Neural cell (in vitro differentiated cells): Measurements from ENCODE around the gene MCC. TPM values are rescaled to one million over a fixed set of nuclear protein-coding genes. Genes with fewer than 3 reads are reported as not detected.

Source experiments
- H2AFZ ChIP-seq: fragments of 200-600, 300-800 bp; sonication (generic), shearing (Covaris generic); 2 replicates; pipeline ENCODE4 v1.6.0; 2014; ENCODE audit warnings: low read depth, mild to moderate bottlenecking, antibody characterized with exemption, low read length, moderate library complexity
- H3F3A ChIP-seq: fragments of 200-600 bp; shearing (Covaris generic); 2 replicates; pipeline ENCODE4 v1.6.1; 2016; ENCODE audit warnings: mild to moderate bottlenecking, moderate library complexity, mixed read lengths, antibody characterized with exemption, low read length; ENCODE audit not compliant: insufficient read depth, poor library complexity, severe bottlenecking
- H3K27ac ChIP-seq: fragments of 200-600, 300-800 bp; sonication (generic), shearing (Covaris generic); 2 replicates; pipeline ENCODE4 v1.5.1; 2014; ENCODE audit warnings: mild to moderate bottlenecking, low read length, moderate library complexity
- H3K27me3 ChIP-seq: fragments of 300-800, 200-600 bp; sonication (generic), shearing (Covaris generic); 2 replicates; pipeline ENCODE4 v1.6.0; 2014; ENCODE audit warnings: mild to moderate bottlenecking, low read depth, low read length, moderate library complexity; ENCODE audit not compliant: insufficient read depth
- H3K36me3 ChIP-seq: fragments of 300-800, 200-600 bp; sonication (generic), shearing (Covaris generic); 2 replicates; pipeline ENCODE4 v1.5.1; 2014; ENCODE audit warnings: mild to moderate bottlenecking, antibody characterized with exemption, low read length, moderate library complexity; ENCODE audit not compliant: insufficient read depth
- H3K4me2 ChIP-seq: fragments of 300-800, 200-600 bp; sonication (generic), shearing (Covaris generic); 2 replicates; pipeline ENCODE4 v1.6.0; 2014; ENCODE audit warnings: mild to moderate bottlenecking, low read length
- H3K4me3 ChIP-seq: fragments of 300-800, 200-600 bp; sonication (generic), shearing (Covaris generic); 2 replicates; pipeline ENCODE4 v1.5.1; 2014; ENCODE audit warnings: mild to moderate bottlenecking, low read length, moderate library complexity
- H3K79me2 ChIP-seq: fragments of 200-600 bp; shearing (Covaris generic); replicated peaks from 2 replicates; pipeline ENCODE4 v1.6.0; 2014; ENCODE audit warnings: mild to moderate bottlenecking, low read length, moderate library complexity; ENCODE audit not compliant: insufficient read depth
- H3K9ac ChIP-seq: fragments of 300-800, 200-600 bp; sonication (generic), shearing (Covaris generic); 2 replicates; pipeline ENCODE4 v1.6.1; 2016; ENCODE audit warnings: mild to moderate bottlenecking, low read length, mixed read lengths
- H3K9me2 ChIP-seq: fragments of 200-600 bp; shearing (Covaris generic); 2 replicates; pipeline ENCODE4 v1.6.1; 2016; ENCODE audit warnings: mild to moderate bottlenecking, low read length, mixed read lengths; ENCODE audit not compliant: insufficient read depth
- H3K9me3 ChIP-seq: fragments of 200-600, 300-800 bp; sonication (generic), shearing (Covaris generic); 2 replicates; pipeline ENCODE4 v1.6.1; 2016; ENCODE audit warnings: mild to moderate bottlenecking, mixed run types, low read length, moderate library complexity, mixed read lengths
- H4K20me1 ChIP-seq: fragments of 200-600 bp; shearing (Covaris generic); 2 replicates; pipeline ENCODE4 v1.6.1; 2016; ENCODE audit warnings: mild to moderate bottlenecking, mixed run types; ENCODE audit not compliant: insufficient read depth
- CTCF ChIP-seq: fragments of 450-650 bp; IDR thresholded peaks from 2 replicates; pipeline ENCODE4 v1.5.1; 2014; ENCODE audit warnings: antibody characterized with exemption, mild to moderate bottlenecking, moderate library complexity; ENCODE audit not compliant: poor library complexity, severe bottlenecking
- EP300 ChIP-seq: fragments of 450-650 bp; conservative IDR thresholded peaks from 2 replicates; pipeline ENCODE4 v1.6.1; 2014; ENCODE audit warnings: antibody characterized with exemption, mild to moderate bottlenecking, moderate library complexity; ENCODE audit not compliant: poor library complexity, severe bottlenecking
- EZH2 ChIP-seq: fragments of 200-600, 300-800 bp; shearing (Covaris generic), sonication (generic); IDR thresholded peaks from 2 replicates; pipeline ENCODE4 v1.6.1; 2014; ENCODE audit warnings: antibody characterized with exemption, low read length, borderline replicate concordance, mild to moderate bottlenecking; ENCODE audit not compliant: insufficient read depth, poor library complexity, severe bottlenecking
- MXI1 ChIP-seq: fragments of 450-650 bp; conservative IDR thresholded peaks from 2 replicates; pipeline ENCODE4 v1.6.1; 2014; ENCODE audit warnings: antibody characterized with exemption, mild to moderate bottlenecking; ENCODE audit not compliant: poor library complexity, severe bottlenecking
- POLR2AphosphoS5 ChIP-seq: IDR thresholded peaks from 2 replicates; pipeline ENCODE4 v1.6.1; 2012
- RAD21 ChIP-seq: fragments of 450-650 bp; conservative IDR thresholded peaks from 2 replicates; pipeline ENCODE4 v1.6.1; 2014; ENCODE audit warnings: antibody characterized with exemption, mild to moderate bottlenecking, moderate library complexity
- REST ChIP-seq: IDR thresholded peaks from 2 replicates; pipeline ENCODE4 v1.6.1; 2012; ENCODE audit warnings: borderline replicate concordance
- SMC3 ChIP-seq: fragments of 450-650 bp; conservative IDR thresholded peaks from 2 replicates; pipeline ENCODE4 v1.6.1; 2014; ENCODE audit warnings: antibody characterized with exemption, mild to moderate bottlenecking, moderate library complexity; ENCODE audit not compliant: poor library complexity
- TAF1 ChIP-seq: IDR thresholded peaks from 2 replicates; pipeline ENCODE4 v1.6.1; 2012; ENCODE audit warnings: low read depth
- polyA plus RNA-seq: library from polyadenylated mRNA; depleted of rRNA; stranded (reverse); fragments of >200 nt; gene quantifications from 2 replicates; pipeline ENCODE4 v1.2.3, GENCODE V29; 2014

The MCC gene
- polyA plus RNA-seq, 1 donor from 2014 or later: 2.2 TPM

- TF ChIP-seq SMC3 (no peak), POLR2AphosphoS5 (no peak), EP300 (no peak)
- Histone ChIP-seq H4K20me1 (no peaks in the 10 kb centered on the region), H3K4me2 (no peak overlapping the region), H3K79me2 (no peaks in the 10 kb centered on the region), H3K4me3 (no peak overlapping the region), H3K9ac (no peak overlapping the region), H2AFZ (no peak overlapping the region), H3K27me3 (no peaks in the 10 kb centered on the region), H3F3A (no peaks in the 10 kb centered on the region), H3K9me2 (no peaks in the 10 kb centered on the region), H3K27ac (no peak overlapping the region), H3K9me3 (no peaks in the 10 kb centered on the region), H3K36me3 (no peaks in the 10 kb centered on the region)
Observed at GRCh38 chr5:113082547-113082905, 405.7 kb downstream of the MCC start.

- H3K36me3 ChIP-seq: no peaks in the 10 kb centered on the region
- no peak overlapping the region for H2AFZ ChIP-seq
- H3K9me3 ChIP-seq: no peaks in the 10 kb centered on the region
- TF ChIP-seq TAF1 (no peak), RAD21 (no peak), POLR2AphosphoS5 (no peak), MXI1 (no peak), SMC3 (no peak), CTCF (no peak), EP300 (no peak), REST (no peak), EZH2 (no peak)
- no peaks in the 10 kb centered on the region for H3K9me2 ChIP-seq
- H3K9ac ChIP-seq: no peak overlapping the region
- no peaks in the 10 kb centered on the region for H3F3A ChIP-seq
- no peaks in the 10 kb centered on the region for H4K20me1 ChIP-seq
- H3K4me3 ChIP-seq: no peak overlapping the region
- no peaks in the 10 kb centered on the region for H3K27me3 ChIP-seq
- no peak overlapping the region for H3K27ac ChIP-seq
- no peak overlapping the region for H3K4me2 ChIP-seq
- H3K79me2 ChIP-seq: no peaks in the 10 kb centered on the region
Observed at GRCh38 chr5:113081881-113082546, 406.2 kb downstream of the MCC start.
